ENCODE data around the gene CD5L.

DNA sequence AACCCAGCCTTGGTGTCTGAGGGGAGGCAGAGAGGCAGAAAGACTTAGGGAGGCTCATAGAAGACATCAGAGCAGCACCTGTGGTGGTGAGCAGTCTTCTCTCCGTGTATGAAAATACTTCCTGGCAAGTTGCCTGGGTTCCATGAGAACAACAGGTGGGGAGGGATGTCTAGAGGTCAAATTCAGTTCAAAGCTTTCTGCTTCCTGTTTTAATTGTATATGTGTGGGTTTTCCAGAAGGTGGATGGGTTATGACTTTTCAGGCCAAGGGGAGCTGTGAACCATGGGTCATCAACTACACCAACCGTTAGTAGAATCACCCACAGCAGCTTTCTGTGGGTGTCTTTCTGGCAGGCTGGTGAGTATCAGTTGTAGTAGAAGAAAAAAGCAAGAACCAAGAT is 60.6 kb downstream of the CD5L start:
- TF ChIP-seq EZH2 (IDR thresholded peaks at IDR 0.05; ENCODE audit: borderline replicate concordance) = no peak
- no peak for TF ChIP-seq CTCF (IDR thresholded peaks at IDR 0.05; ENCODE audit: poor library complexity)

Measured in hepatocyte (in vitro differentiated cells).